Epithelial cell of esophagus (primary cell): Measurements from ENCODE around the gene MANBA.
"Not testable (repeated sequence)": the region's sequence is repeated elsewhere in the genome, so short reads cannot be mapped to it uniquely, and the experiment has no call there.

Experiments used
- DNase-seq: peaks from one replicate; pipeline ENCODE4 v3.0.0; 2010; ENCODE audit warnings: low read depth
- H3K4me3 ChIP-seq: 2 replicates; pipeline ENCODE4 v1.5.1; 2011; ENCODE audit warnings: mild to moderate bottlenecking, low read length, control low read depth
- TF ChIP-seq, protein P1 (sequence below): IDR thresholded peaks from 2 replicates; pipeline ENCODE4 v1.5.1; 2011; ENCODE audit warnings: low read depth, mild to moderate bottlenecking, low read length, control low read depth, inconsistent platforms; ENCODE audit not compliant: insufficient read depth; ENCODE audit errors: missing control alignments

MANBA gene

DNA sequence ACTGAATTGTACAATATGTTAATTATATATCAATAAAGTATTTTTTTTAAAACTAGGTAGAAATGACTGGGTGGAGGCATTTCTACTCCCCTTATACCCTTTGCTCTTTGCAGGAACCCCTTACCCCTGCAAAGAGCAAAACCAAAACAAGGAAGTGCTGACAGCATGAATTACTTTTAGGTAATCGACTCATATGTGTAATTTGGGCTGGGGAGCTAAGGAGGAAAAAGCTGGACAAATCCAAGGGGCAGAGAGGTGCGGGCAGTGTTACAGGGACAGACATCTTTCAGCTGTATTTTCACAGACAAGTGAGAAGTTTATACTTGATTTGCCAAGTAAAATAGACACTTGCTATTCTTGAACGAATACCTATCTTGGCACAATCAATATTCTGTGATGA is 35.5 kb downstream of the MANBA start:
- TF ChIP-seq, protein P1, sequence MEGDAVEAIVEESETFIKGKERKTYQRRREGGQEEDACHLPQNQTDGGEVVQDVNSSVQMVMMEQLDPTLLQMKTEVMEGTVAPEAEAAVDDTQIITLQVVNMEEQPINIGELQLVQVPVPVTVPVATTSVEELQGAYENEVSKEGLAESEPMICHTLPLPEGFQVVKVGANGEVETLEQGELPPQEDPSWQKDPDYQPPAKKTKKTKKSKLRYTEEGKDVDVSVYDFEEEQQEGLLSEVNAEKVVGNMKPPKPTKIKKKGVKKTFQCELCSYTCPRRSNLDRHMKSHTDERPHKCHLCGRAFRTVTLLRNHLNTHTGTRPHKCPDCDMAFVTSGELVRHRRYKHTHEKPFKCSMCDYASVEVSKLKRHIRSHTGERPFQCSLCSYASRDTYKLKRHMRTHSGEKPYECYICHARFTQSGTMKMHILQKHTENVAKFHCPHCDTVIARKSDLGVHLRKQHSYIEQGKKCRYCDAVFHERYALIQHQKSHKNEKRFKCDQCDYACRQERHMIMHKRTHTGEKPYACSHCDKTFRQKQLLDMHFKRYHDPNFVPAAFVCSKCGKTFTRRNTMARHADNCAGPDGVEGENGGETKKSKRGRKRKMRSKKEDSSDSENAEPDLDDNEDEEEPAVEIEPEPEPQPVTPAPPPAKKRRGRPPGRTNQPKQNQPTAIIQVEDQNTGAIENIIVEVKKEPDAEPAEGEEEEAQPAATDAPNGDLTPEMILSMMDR: no peak
- no peak overlapping the region for H3K4me3 ChIP-seq
- no peak for DNase-seq

DNA sequence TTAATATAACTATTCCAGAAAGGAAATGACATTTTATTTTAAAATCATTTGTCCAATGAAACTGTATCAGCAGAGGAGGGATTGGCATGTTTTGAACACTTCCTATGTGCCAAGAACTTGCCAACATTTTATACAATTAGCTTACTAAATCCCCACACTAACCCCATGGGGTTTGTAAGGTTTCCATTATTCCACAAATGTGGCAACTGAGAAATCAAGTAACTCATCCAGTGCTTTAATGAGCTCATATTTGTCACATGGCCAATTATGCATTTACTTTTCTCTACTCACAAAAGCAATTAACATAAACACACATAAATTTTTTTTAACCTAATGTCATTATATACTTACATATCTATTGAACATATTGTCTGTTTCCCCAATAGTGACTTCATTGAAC is 37.3 kb downstream of the MANBA start:
- no peak overlapping the region for H3K4me3 ChIP-seq
- DNase-seq: no peak

DNA sequence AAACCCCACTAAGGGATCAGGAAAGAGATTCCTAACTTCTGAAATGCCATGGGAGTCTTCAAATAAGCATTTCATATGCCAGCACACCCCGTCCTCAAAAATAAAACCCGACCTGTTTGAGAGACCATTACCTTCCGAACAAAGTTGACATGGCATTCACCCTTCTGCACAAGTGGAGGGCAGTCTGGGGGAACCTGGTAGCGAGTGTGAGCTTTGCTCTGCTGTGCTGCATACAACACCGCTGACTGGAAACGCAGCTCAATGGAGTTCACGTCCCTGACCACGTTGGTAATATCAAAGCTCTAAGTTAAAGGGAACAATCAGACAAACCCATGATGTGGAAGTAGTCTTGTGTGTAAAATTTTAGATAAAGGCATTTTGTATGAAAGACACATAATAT is 38.0 kb downstream of the MANBA start:
- no peak for DNase-seq
- TF ChIP-seq, protein P1: no peak
- H3K4me3 ChIP-seq: no peak overlapping the region

More for the DNA sequence above, 37.3 kb downstream of the MANBA start:
- TF ChIP-seq, protein P1: no peak

DNA sequence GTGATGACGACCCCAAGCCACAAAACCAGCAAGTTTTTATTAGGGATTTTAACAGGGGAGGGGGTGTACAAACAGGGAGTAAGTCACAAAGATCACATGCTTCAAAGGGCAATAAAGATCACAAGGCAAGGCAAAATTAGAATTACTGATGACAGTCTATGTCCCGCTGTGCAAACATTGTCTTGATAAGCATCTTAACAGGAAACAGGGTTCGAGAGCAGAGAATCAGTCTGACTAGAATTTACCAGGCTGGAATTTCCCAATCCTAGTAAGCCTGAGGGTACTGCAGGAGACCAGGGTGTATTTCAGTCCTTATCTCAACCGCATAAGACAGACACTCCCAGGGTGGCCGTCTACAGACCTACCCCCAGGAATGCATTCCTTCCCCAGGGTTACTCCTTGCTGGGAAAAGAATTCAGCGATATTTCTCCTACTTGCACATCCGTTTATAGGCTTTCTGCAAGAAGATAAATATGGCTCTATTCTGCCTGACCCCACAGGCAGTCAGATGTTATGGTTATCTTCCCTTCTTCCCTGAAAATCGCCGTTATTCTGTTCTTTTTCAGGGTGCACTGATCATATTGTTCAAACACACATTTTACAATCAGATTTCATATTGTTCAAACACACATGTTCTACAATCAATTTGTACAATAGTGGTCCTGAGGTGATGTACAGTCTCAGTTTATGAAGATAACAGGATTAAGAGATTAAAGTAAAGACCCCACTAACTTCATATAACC is 41.8 kb downstream of the MANBA start:
- not testable (repeated sequence) for DNase-seq, H3K4me3 ChIP-seq

DNA sequence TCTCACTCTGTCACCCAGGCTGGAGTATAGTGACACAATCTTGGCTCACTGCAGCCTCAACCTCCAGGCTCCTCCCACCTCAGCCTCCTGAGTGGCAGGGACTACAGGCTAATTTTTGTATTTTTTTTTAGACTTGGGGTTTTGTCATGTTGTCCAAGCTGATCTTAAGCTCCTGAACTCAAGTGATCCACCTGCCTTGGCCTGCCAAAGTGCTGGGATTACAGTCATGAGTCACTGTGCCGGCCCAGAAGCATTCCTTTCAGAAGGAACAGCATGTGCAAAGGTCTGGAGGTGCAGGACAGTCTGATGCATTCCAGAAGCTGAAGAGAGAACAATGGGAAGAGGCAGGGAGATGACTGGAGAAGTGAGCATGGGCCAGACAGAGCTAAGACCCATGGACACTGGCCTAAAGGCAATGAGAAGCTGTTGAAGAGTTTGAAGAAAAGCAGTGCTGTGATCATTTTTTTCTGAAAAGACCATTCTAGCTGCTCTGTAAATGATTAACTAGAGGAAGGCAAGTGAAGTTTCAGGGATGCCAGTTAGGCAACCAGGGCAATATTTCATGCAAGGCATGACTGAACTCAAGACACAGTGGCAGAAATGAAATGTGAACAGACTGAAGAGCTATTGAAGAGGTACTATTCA is 43.2 kb downstream of the MANBA start:
- no peak overlapping the region for H3K4me3 ChIP-seq
- DNase-seq: peak; percentile 69
- TF ChIP-seq, protein P1: no peak

DNA sequence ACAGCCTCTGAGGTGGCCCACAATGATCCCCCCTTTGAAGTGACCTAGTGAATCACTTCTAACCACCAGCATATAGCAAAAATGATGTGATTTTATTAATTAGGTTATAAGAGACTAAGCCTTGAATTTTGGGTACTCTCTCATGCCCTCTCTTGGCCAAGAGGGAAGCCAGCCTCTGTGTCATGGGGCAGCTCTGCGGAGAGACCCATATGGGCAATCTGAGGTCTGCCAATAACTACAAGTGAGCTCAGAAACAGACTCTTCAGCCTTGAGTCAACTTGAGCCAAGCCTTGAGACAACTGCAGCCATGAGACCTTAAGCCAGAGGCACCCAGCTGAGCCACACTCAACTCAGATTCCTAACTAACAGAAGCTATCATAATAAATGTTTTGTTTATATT is 45.7 kb downstream of the MANBA start:
- DNase-seq: no peak
- H3K4me3 ChIP-seq: no peak overlapping the region
- TF ChIP-seq, protein P1: peak; percentile 41

DNA sequence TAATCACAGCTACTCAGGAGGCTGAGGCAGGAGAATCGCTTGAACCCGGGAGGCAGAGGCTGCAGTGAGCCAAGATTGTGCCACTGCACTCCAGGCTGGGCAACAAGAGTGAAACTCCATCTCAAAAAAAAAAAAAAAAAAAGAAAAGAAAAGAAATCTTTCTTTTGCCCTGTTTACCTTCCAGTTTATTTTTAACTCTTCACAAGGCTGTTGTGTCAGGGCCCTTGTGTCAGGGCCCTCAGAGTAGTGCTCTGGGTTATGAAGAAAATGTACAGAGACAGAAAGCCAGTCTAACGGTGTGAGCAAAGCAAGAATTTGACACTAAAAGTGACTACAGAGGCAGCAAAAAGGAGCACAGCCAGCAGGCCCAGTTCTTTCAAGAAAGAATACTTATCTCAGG is 47.0 kb downstream of the MANBA start:
- DNase-seq, H3K4me3 ChIP-seq: not testable (repeated sequence)

DNA sequence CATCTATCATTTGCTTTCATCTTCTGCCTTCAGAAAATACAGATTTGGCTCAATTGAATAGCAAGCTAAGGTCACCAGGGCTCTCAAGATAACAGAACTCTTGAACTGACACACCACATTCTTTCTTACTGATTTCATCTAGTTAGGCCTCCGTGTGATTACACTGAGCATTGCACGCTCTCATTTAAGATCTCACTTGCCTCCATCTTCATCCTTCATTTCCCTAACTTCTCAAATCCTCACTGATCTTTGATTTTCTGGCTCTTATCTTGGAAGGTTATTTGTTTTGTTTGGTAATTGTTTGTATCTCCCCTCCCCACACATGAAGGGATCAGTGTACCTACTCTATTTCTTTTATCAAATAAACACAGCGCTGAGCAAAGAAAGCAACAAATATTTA is 47.7 kb downstream of the MANBA start:
- H3K4me3 ChIP-seq: no peak overlapping the region
- DNase-seq: peak; percentile 51
- TF ChIP-seq, protein P1: peak; percentile 20
